Measurements from ENCODE around the gene MZF1.

GRCh38 chr19:58575183-58576041 lies 2.3 kb upstream of the MZF1 start:
- TF ChIP-seq POLR2A (IDR thresholded peaks at IDR 0.05) (peak; percentile 45), POLR2AphosphoS5 (IDR thresholded peaks at IDR 0.05) (peak; percentile 85)

Data from prostate gland (tissue), 1 donor.